GM21619 (cell line): Measurements from ENCODE around the gene TAP2.

Source experiments
- ATAC-seq: cut with Tn5 transposase; IDR thresholded peaks from one replicate; pipeline ENCODE4 v1.9.1; 2021; ENCODE audit not compliant: unreplicated experiment

Gene TAP2

GRCh38 chr6:32796848-32797776 lies 41.4 kb downstream of the TAP2 start:
- ATAC-seq, result no peak

- no peak for ATAC-seq
Observed at GRCh38 chr6:32794510-32794909, 44.0 kb downstream of the TAP2 start.

- no peak for ATAC-seq
Observed at GRCh38 chr6:32792901-32793435, 45.6 kb downstream of the TAP2 start.

- ATAC-seq, result no peak
Observed at GRCh38 chr6:32790306-32790705, 48.2 kb downstream of the TAP2 start.
